Hematopoietic multipotent progenitor cell treated with erythropoietin and hydrocortisone succinate and interleukin-3 and kit ligand, for 6 days (in vitro differentiated cells): ENCODE results near the gene UNC5C.

Source experiments
- DNase-seq: peaks from one replicate; pipeline ENCODE4 v3.0.0-alpha.2; 2015

Gene UNC5C

GRCh38 chr4:95546221-95546620 is 2.6 kb downstream of the UNC5C start:
- DNase-seq: no peak

GRCh38 chr4:95545546-95545945 is 3.2 kb downstream of the UNC5C start:
- DNase-seq: no peak

- DNase-seq: no peak
Observed at GRCh38 chr4:95544113-95545103, 4.4 kb downstream of the UNC5C start.

GRCh38 chr4:95541889-95542607 is 6.7 kb downstream of the UNC5C start:
- DNase-seq: no peak

GRCh38 chr4:95541094-95541493 is 7.7 kb downstream of the UNC5C start:
- no peak for DNase-seq

DNA sequence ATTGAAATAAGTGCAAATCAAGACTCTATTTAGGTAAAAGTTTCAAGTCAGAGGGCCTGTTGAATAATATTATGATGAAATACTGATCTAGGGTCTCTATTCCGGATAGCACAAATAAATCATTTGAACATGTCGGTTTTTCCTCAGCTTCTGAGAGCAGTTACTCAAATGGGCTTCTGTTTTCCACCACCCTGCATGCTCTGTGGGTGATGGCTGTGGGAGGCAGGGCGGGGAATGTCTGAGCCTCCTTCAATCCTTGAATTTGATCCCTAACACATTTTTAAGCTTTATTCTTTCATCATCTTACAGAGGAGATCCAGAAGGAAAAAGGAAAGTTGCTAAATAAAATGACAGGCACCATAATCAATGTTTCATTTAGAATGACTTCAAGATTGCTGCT is 8.5 kb downstream of the UNC5C start:
- no peak for DNase-seq

DNA sequence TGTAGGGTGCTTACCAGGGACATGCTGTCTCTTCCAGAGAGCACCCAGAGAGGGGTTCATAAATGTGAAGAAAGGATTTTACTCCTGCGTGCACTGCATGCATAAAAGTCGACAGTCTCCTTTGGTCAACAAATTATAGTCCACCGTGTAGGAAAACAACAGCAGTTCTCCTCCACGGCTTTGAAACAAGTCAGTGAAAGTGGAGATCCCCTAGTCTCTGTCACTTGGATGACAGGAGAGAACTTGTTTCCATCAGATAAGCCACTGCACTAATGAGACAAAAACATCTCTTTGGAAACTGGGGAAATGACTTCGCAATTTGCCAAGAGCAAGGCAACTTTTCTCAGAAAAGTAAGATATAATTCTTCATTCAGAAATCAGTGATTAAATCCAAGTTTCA is 9.7 kb downstream of the UNC5C start:
- DNase-seq: peak; percentile 54

- no peak for DNase-seq
Observed at GRCh38 chr4:95537863-95538488, 10.8 kb downstream of the UNC5C start.

DNA sequence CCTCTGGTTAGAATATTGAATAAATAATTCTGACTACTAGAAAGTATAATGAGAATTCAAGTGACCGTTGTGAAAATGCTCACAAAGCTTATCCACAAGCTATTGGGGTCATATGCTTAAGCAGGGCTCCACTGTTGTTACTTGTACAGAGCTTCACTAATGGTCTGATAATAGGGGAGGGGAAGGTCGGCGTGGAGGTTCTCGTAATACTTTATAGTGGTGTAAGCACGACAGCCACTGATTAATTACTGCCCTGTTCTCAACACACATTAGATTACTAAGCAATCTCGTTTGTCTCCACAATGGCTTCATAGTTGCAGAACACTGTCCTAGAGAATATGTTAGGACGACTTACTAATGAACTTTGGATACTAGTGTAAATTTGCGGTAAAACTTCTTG is 11.6 kb downstream of the UNC5C start:
- DNase-seq: no peak

DNA sequence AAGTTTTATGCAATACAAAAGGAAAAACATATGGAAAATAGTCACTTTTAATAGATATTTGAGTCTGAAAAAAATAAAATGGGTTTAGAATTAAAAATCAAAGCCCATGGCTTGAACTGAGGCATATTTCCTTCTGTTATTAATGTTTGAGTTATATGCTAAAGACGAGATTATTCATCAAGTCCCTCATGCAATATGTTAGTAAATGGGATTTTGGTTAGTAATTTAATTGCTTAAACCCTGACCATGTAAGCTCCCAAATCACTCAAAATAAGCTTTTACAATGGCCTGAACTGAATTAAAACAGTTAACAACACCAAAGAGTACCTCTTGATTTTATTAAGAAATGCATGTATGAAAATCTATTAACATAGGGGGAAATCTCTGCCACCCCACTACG is 12.1 kb downstream of the UNC5C start:
- no peak for DNase-seq

- no peak for DNase-seq
Observed at GRCh38 chr4:95535180-95535579, 13.6 kb downstream of the UNC5C start.

- no peak for DNase-seq
Observed at GRCh38 chr4:95534032-95534431, 14.7 kb downstream of the UNC5C start.

DNA sequence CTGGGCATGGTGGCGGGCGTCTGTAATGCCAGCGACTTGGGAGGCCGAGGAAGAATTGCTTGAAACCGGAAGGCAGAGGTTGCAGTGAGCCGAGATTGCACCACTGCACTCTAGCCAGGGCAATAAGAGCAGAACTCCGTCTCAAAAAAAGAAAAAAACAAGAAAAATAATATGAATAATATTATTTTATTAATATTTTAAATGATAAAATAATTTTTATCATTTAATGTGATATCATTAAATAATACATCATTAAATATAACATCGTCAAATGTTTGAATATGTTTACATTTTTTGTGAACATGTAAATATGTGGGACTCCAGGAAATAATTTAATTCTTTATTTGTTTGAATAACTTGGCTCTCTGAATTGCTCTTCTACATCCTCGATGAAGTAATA is 15.5 kb downstream of the UNC5C start:
- DNase-seq: no peak

GRCh38 chr4:95532305-95532704 is 16.5 kb downstream of the UNC5C start:
- DNase-seq: no peak

DNA sequence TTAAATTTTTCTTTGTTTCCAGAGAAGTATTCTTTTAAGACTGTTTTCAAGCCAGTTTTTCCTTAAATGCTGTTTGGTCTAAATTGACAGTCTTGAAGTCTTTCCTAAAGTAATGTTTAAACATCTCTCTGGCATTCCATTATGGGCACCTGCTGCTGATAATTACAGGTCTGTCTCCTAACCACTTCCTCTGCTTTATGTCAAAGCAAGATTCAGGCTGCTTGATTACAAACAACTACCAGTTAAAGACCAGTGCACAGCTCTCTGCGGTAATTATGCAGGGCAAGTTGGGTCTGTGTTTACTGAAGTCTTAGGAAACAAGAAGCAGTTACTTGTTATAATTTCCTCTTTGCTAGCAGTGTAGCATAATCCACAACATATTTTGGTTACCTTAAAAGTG is 17.6 kb downstream of the UNC5C start:
- peak; percentile 12 for DNase-seq

DNA sequence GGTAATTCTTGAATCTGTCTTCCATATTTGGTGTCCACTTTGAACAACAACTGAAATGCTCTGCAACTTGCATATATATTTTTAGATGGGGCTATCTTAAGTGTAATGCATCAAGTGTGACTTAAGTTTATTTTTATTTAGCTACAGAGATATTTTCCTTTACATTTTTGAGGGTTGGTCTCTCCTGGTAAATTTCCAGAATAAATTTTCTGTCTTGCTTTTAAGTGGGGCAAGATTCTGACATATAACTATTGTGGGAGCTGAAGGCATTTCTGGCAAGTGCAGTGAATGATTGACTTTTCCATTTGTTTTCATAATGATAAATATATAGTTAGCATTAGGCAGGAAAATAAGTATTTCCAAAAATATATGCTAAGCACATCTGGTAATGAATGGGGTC is 18.8 kb downstream of the UNC5C start:
- DNase-seq: no peak

GRCh38 chr4:95528388-95528948 is 20.3 kb downstream of the UNC5C start:
- DNase-seq: no peak

- DNase-seq: no peak
Observed at GRCh38 chr4:95526075-95526474, 22.7 kb downstream of the UNC5C start.

GRCh38 chr4:95524729-95525128 is 24.0 kb downstream of the UNC5C start:
- no peak for DNase-seq

DNA sequence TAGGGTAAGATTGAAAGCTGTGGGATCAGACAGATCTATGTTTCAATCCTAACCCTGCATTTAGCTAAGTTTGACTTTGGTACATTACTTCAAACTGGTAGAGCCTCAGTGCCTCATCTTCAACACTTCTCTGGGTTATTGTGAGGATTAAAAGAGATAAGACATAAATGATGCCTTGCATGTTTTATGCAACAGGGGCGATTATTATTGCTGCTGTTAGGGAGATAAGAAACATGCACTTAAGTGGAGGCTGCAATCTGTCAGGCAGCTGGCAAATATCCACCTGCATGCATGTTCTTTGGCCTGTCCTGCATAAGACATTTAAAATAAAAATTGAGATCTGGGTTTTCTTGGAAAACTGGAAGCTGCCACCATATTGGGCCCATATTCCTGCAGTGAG is 24.6 kb downstream of the UNC5C start:
- DNase-seq: no peak

DNA sequence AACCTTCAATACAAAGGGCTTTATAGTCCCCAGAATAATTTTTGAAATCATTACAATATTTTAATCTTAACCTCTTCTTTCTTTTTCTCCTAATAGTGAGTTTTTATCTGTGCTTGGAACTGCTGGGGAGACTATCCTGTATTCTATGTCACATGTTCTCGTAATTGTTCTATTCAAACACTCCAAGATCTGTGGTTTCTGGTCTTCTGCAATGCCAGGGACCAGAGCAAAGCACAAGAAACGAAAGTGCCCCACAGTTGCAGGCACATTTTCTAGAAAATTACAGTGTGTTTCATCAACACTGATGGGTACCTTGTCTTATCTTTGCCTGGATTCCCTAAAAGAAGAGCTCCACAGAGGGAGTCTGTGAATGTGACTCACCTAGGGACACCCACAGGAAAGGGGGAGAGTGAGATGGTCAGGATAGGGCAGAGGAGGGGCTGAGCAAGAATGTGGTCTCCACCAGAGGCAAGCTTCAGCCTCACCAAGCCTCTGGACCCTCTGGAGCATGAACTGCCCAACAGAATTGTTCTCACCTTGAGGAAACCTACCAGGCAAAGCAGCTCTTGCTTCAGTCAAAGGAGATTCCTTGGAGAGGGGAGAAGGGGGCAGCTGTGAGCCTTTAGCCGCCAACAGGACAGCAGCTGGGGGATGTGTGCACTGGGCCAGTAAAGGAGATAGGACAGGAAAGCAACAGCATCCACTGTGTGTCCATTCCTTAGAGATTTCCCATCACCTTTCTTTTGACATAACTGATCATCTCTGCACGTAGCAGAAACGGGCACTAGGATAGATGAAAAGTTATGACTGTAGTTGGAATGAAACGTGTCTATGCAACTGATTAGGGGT is 25.9 kb downstream of the UNC5C start:
- DNase-seq: peak; percentile 20
